GM13977 (cell line): ENCODE data around the gene MT1B.

Source experiments
- DNase-seq: peaks from one replicate; pipeline ENCODE4 v3.0.0; 2012; ENCODE audit warnings: low spot score
- CTCF ChIP-seq: IDR thresholded peaks from 2 replicates; pipeline ENCODE4 v1.5.1; 2012; ENCODE audit warnings: mild to moderate bottlenecking, control low read depth; ENCODE audit not compliant: insufficient read depth; ENCODE audit errors: extremely low read depth, missing control alignments
- in situ Hi-C: fragments of 300-500 bp; cut with MboI; formaldehyde crosslinking; loops from one replicate; pipeline ENCODE4 v1.12.0; 2022; ENCODE audit warnings: low sequenced_read_pairs, low pct_unique_long_range_greater_than_20kb, mixed read lengths, inconsistent platforms; ENCODE audit not compliant: unreplicated experiment

MT1B gene

DNA sequence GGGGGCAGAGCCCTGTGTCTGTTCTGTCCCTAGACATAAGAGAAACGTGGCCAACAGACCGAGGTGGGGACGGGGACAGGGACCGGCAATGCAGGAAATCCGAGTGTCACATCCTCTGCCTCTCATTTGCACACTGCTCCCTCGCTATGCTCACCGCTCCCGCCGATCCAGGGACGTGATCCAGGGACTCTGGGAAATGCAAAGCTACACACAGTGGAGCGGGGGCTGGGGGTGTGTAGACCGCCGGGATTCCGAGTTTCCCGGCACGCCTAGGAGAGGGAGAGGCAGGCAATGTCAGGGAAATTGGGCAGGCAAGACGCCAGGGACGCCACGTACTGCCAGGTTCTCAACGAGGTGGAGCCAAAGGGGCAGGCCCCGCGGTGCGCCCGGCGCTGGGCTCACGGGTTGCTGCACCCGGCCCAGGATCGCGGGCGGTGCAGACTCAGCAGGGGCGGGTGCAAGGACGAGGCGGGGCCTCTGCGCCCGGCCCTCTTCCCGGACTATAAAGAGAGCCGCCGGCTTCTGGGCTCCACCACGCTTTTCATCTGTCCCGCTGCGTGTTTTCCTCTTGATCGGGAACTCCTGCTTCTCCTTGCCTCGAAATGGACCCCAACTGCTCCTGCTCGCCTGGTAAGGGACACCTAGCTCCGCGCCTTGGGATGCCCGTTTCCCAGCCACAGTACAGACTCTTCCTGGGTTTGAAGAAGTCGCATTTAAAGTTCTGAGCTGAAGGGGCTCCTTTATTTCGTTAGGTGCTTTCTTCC lies 30.4 kb downstream of the MT1B start, which contains the start of gene MT1X:
Gene MT1X (plus strand): TSS at position 532 of the 764 bp plus-strand sequence. CDS start 71 bp downstream, at position 603.
- in situ Hi-C loops, result no loop called here
- TF ChIP-seq CTCF, result no peak
- peak; percentile 88 for DNase-seq

DNA sequence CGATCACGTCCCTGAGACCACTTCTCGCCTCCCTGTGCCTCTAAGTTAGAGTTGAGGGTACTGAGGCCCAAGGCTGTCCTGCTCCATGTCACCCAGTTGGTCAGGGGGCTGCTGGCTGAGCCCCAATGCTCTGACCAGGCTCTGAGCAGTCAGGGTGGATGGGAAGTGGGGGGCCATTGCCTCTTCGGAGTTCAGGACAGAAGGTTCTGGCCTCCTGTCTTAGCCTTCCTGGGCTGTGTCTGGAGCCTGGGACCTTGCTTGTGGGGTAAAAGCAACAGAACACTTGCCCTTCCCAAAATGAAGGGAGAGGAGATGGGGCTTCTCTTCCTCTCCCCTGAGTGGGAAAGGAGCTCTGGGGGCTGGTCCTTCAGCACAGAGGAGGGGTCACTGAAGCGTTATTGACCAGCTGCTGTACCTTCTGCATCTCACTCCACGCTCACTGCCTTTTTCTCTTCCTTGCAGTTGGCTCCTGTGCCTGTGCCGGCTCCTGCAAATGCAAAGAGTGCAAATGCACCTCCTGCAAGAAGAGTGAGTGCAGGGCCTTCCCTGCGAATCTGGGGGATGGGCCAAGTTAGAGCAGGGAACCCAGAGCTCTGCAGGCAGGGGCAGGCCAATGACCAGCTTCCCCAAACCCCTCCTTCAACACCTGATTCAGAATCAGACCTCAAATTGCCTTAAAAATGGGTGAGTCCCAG lies 31.2 kb downstream of the MT1B start:
- TF ChIP-seq CTCF, result no peak
- in situ Hi-C loops, result no loop called here
- DNase-seq, result no peak

GRCh38 chr16:56683424-56684172 lies 31.9 kb downstream of the MT1B start:
- in situ Hi-C loops, result no loop called here
- no peak for TF ChIP-seq CTCF

GRCh38 chr16:56684256-56684925 lies 32.7 kb downstream of the MT1B start:
- no peak for TF ChIP-seq CTCF
- no peak for DNase-seq
- in situ Hi-C loops, result no loop called here

More at GRCh38 chr16:56683424-56684172, 31.9 kb downstream of the MT1B start:
- no peak for DNase-seq

GRCh38 chr16:56684926-56685590 lies 33.4 kb downstream of the MT1B start:
- in situ Hi-C loops, result no loop called here
- no peak for TF ChIP-seq CTCF
- DNase-seq, result no peak

GRCh38 chr16:56686758-56687157 lies 35.1 kb downstream of the MT1B start:
- no peak for DNase-seq
- TF ChIP-seq CTCF, result no peak
- in situ Hi-C loops, result no loop called here
